ENCODE measurements around the gene BRAP.
"Not testable (repeated sequence)": the region's sequence is repeated elsewhere in the genome, so short reads cannot be mapped to it uniquely, and the experiment has no call there.

GRCh38 chr12:111684485-111685198 is 1.1 kb downstream of the BRAP start:
- TF ChIP-seq CTCF (IDR thresholded peaks at IDR 0.05 in 4 of 5, conservative IDR thresholded peaks at IDR 0.05 in 1 of 5); POLR2A (IDR thresholded peaks at IDR 0.05): not testable (repeated sequence)

Measured in gastrocnemius medialis (tissue), 4 donors.